Measurements from ENCODE around the gene RHOG.
"Not testable (repeated sequence)": the region's sequence is repeated elsewhere in the genome, so short reads cannot be mapped to it uniquely, and the experiment has no call there.

Gene RHOG

DNA sequence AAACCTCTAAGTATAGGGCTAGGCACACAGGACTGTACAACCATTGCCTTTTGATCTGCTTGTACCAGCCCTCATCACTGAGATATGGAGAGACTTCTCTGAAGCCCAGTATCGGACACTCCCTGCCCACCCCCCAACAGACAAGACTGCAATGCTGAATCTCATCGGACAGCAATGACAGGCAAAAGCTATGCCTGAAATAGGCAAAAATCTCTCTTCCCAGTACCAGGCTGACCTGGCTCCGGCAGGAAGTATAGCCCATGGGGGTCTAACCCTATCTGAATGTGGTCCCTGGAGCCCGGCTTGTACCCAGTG is 6.5 kb downstream of the RHOG start:
- no peak for DNase-seq (ENCODE audit: low read depth)

DNA sequence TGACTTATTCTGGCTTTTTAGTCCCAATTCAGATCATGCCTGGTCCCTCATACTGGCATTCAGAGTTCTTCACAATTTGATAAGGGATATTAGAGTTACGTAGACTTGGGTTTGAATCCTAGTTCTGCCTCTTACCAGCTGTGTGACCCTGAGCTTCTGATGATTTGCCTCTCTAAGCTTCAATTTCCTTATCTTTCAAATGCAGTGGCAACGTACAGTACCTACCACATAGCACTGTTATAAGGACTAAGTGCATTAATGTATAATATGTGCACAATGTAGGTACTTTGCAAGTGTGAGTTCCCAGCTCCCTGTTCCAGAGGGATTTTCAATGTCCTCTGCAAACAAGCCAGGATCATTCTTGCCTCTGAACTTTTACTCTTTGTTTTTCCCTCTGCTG is 7.3 kb downstream of the RHOG start:
- DNase-seq (ENCODE audit: low read depth): no peak

DNA sequence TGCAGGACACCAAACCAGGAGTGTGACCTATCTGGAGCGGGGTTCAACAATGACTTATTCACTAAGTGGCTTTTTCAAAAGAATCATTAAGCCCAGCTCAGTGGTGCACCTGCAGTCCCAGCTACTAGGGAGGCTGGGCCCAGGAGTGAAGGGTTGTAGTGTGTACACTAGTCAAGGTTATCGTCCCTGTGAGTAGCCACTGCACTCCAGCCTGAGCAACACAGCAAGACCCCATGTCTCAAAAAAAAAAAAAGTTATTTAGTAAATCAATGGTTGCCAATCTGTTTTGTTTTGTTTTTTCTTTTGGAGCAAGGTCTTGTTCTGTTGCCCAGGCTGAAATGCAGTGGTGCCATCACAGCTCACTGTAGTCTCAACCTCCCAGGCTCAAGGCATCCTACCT is 7.9 kb downstream of the RHOG start:
- no peak for DNase-seq (ENCODE audit: low read depth)

DNA sequence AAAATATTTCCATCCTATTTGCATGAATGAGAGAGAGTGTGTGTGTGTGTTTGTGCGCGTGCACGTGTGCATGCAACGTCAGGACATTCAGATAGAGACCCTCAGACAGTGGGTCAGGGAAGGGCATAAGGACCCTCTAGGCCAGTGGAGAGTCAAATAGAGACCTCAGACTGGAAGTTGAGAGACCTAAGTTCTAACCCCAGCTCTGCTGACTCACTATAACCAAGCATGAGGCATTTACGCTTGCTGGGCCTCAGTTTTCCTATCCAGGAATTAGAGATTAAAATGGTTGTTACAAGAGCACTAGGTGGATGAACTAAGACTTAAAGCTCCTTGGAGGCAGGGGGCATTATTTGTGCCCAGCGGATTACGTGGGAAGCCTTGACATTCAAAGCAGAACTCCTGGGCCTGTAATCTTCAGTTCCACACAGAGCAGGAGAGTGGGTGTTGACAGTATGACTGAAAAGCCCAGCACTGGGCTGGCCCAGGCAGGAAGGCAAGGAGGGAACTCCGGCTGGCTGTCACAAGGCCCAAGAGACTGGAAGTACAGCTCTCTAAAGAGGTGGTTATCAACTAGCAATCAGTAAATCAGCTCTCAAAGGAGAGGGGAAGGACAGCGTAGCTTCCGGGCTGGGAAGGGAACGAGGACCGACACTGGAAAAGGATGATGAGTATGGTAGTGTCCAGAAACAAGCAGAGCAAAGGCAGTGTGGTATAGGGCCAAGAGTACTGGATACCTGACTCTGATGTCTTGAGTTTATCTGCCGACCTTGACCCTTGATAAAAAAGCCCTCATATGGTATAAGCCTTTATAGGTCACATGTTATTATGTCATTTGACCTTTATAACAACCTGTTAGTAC is 9.2 kb downstream of the RHOG start:
- no peak for DNase-seq (ENCODE audit: low read depth)

DNA sequence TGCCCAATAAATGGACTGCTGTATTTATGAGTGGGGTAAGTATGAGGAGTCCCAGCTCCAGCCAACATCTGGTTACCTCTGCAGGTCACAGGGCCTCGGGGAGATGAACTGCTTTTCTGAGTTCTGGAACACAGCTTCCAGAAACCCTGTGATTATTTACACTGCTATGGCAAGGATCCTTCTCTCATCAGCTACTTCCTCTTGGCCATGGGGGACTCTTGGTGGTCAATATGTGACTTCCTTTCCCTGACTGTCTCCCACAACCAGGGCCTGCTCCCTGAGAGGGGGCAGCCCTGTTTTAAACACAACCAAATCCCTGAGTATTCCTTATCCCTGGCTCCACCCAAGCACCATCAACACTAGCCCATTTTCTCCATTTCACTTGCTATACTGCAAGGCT is 10.0 kb downstream of the RHOG start:
- DNase-seq (ENCODE audit: low read depth): no peak

DNA sequence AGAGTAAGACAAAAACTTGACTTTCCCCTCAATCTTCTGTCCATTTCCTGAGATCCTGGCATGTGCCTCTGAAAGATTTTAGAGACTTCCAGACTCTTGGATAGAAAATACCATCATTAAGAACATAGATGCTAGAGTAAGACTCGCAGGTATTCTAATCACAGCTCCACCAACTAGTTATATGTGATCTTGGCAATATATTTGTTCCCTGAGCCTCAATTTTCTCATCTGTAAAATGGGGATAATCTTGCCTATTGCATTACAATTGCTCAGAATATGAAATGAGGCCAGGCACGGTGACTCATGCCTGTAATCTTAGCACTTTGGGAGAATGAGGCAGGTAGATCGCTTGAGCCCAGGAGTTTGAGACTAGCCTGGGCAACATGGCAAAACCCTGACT is 10.7 kb downstream of the RHOG start:
- no peak for DNase-seq (ENCODE audit: low read depth)

DNA sequence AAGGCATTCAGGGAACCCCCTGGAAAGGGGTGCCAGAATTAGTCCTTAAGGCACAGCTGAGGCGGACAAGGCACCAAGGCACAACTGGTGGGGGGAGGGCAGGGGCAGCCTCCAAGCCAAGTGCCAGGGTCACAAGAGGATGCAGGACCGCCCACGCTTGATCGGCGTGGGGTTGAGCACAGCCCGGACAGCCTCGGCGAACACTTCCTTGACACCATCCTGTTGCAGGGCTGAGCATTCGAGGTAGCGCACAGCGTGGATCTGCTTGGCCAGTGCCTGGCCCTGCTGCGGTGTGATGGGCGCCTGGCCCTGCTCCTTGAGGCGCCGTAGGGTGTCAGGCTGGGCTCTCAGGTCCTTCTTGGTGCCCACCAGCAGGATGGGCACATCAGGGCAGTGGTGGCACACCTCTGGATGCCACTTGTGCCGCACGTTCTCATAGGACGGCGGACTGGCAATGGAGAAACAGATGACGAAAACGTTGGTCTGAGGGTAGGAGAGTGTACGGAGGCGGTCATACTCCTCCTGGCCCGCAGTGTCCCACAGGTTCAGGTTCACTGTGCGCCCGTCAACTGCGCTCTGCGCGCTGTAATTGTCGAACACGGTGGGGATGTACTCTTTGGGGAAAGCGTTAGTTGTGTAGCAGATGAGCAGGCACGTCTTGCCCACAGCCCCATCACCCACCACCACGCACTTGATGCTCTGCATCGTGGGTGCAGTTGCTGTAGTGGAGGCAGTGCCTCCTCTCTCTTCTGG is 13.1 kb downstream of the RHOG start:
- no peak for DNase-seq (ENCODE audit: low read depth)

DNA sequence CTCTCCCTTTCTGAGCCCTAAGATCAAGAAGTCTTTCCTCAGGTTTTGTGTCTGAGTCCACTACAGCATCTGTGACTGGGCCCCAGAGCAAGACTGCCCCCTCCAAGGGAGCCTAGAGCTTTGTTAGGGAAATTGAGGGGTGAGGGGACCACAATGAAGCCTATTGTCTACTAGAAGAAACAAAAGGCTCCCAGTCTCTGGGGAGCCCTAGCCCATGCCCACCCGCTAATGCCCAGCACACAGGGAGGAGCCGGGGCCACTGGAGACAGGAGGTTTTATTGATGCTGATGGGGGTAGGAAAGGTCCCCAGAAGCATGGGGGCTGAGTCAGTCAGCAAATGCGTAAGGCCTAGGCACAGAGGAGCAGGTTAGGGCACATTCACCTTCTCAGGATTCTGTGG is 14.0 kb downstream of the RHOG start:
- no peak for DNase-seq (ENCODE audit: low read depth)

DNA sequence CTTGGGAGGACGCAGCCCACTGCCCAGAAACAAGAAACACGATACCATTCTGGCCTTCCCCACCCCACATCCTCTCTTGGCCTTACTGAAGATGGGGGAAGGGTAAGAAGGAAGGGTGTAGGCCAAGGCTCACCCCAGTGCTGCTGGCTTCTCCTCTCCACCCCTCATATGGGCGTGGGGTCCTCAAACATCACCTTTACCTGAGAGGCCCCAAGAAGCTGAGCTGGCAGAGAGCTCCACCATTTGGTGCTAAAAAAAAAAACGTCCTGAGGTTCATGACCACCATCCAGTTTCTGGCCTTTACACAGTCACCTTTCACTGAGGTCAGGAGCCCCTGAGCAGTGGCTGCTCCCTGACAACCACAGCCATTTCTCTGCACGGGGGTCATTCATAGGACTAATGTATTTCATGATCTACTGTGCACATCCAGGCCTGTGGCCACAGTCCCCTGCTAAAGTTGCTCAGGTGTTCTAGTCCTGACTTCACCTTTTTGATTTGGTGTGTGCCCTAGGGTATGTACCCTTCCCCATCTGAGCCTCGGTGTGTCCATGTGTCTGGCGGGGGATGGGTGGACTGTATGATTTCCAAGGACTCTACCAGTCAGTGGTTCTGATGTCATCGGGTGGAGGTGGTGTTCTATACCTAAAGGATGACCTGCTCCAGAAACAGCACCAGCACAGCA is 15.1 kb downstream of the RHOG start:
- DNase-seq (ENCODE audit: low read depth): no peak

DNA sequence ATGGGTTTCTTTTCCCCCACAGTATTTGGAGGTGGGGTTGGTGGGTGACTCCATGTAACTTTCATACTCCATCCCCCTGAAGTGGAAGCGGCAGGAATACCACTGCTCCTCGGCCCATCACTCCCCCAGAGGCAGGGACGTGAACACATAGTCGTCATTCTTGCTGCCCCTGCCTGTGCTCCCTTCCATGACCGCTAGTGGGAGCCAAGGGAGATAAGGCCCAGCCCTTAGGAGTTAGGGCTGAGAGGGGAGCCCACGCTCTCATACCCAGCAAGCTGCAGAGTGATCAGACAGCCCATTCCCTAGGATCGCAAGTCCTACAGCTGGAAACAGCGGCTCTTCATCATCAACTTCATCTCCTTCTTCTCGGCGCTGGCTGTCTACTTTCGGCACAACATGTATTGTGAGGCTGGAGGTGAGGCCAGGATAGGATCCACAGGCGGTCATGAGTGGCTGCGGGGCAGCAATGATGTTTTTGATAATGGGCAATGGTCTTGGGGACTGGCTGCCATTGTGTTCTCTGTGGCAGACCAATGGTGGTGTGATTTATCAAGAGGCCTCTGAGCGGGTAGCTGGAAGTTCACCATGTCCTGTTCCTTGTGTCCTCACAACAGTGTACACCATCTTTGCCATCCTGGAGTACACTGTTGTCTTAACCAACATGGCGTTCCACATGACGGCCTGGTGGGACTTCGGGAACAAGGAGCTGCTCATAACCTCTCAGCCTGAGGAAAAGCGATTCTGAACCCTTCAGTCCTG is 15.9 kb downstream of the RHOG start:
- peak; percentile 78 for DNase-seq (ENCODE audit: low read depth)

DNA sequence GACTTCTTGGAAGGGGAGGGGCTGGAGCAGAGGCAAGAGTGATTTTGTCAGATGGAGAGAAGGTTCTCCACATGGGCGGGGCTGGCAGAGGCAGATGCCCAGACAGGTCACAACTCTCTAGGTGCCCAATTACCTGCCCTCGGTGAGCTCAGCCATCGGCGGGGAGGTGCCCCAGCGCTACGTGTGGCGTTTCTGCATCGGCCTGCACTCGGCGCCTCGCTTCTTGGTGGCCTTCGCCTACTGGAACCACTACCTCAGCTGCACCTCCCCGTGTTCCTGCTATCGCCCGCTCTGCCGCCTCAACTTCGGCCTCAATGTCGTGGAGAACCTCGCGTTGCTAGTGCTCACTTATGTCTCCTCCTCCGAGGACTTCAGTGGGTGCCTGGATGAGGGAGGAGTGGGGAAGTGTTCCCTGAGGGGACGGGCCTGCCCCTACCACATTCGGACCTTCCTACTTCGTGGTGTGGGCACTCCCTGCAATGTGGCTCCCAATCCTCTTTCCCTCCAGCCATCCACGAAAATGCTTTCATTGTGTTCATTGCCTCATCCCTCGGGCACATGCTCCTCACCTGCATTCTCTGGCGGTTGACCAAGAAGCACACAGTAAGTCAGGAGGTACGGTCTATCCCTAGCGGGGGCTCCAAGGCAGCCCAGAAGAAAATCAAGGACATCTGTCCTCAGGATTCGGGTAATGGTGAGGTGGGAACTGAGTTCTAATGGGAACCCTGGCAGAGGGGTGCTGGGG is 16.8 kb downstream of the RHOG start:
- DNase-seq (ENCODE audit: low read depth): no peak

DNA sequence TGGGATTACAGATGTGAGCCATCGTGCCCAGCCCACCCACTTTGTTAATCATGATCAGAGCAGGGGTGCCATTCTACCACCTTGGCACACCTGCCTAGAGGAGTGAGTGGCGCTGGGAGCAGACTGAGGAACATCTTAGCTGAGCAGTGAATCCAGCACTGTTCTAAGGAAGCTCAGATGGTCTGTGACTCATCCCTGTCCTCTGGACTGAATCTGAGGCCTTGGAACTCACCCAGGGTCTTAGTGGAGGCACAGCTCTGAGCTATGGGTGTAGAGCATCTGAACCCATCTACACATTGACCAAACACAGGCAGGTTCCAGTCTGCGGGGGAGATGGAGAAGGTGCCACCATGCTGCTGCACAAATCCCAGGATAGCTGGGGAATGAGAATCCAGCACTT is 17.5 kb downstream of the RHOG start:
- no peak for DNase-seq (ENCODE audit: low read depth)

DNA sequence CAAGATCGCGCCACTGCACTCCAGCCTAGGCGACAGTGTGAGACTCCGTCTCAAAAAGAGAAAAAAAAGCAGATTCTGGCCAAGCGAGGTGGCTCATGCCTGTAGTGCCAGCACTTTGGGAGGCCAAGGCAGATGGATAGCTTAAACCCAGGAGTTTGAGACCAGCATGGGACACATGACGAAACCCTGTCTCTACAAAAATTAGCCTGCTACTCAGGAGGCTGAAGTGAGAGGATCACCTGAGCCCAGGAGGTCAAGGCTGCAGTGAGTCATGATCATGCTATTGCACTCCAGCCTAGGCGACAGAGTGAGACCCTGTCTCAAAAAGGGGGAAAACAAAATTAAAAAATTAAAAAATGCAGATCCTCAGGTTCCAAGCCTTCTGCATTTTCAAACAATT is 18.4 kb downstream of the RHOG start:
- DNase-seq (ENCODE audit: low read depth): no peak

DNA sequence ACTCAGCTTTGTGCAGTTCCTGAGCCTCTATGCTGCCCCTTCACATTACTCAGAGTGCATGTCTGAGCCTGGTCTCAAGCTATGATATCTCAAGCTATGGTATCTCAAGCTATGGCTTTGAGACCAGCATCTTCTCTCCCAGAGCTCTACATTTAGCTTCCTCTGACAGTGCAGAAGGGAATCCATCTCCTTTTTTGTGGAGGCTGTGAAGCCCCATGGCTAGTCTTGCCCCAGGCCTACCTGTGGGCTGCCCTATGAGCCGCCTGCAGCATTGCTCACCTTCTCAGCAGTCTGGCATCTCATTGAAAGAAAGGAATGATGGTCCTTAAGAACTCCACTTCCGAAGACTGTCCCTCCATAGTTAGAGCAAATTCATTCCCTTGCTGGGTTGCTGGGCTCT is 19.8 kb downstream of the RHOG start:
- DNase-seq (ENCODE audit: low read depth): no peak

DNA sequence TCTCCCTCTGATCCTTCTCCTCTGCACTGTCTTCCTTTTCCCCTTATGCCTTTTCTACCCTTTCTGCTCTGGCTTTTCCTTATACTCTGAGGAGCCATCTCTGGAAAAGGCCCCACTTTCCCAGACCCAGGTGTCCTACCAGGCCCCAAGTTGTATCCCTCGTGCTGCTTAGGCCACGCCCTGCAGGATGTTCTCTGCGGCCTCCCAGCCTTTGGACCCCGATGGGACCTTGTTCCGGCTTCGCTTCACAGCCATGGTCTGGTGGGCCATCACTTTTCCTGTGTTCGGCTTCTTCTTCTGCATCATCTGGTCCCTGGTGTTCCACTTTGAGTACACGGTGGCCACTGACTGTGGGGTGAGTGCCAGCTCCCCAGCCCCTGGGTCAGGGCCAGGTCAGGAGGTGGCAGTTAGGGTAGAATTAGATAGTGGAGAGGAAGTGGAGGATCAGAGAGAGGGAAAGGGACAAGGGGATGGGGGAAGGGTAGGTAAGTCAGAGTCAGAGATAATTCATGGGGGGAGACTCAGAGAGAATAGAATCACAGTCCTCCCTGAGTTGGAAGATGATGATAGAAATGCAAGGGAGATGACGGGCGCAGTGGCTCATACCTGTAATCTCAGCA is 23.5 kb downstream of the RHOG start:
- DNase-seq (ENCODE audit: low read depth): no peak

DNA sequence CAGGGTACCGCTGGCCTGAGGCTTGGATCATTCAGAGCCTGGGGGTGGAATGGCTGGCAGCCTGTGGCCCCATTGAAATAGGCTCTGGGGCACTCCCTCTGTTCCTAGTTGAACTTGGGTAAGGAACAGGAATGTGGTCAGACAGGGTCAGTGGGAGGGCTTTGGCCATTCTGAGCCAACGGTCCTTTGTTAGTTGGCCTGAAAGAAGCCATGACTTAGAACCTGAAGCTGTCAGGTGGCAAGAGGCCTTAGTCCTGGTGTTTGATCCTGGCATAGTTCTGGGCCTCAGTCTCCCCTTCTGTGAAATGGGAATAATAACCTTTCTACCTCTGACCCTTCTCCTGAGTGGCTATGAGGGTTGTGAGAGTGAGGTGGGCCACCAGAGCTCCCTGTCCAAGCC is 24.1 kb downstream of the RHOG start:
- DNase-seq (ENCODE audit: low read depth): no peak

DNA sequence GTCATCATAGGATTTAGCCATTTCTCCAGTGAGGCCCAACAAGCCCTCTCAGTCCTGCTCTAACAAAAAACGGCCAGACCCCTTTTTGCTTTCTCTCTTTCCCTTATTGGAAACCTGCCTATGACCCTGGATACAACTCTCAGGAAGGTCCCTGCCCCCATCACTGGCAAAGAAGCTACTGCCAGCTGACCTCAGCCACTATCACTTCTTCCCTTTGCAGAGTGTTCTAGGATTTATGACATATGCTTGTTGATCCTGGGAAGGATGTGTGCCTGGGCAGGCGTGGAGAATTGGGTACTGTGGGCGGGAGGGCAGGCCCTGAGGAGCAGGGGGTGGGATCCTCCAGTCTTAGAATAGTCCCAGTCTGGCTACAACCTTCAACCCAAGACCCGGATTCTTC is 24.9 kb downstream of the RHOG start:
- DNase-seq (ENCODE audit: low read depth): no peak

DNA sequence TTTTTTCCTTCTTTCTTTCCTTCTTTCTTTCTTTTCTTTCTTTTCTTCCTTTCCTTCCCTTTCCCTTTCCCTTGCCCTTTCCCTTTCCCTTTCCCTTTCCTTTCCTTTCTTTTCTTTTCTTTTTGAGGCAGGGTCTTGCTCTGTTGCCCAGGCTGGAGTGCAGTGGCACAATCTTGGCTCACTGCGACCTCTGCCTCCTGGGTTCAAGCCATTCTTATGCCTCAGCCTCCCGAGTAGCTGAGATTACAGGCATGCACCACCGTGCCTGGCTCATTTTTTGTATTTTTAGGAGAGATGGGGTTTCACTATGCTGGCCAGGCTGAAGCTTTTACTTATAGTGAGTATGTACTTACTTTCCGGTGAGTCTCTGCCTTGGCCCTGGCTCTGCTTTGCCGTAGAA is 25.9 kb downstream of the RHOG start:
- DNase-seq (ENCODE audit: low read depth): not testable (repeated sequence)

DNA sequence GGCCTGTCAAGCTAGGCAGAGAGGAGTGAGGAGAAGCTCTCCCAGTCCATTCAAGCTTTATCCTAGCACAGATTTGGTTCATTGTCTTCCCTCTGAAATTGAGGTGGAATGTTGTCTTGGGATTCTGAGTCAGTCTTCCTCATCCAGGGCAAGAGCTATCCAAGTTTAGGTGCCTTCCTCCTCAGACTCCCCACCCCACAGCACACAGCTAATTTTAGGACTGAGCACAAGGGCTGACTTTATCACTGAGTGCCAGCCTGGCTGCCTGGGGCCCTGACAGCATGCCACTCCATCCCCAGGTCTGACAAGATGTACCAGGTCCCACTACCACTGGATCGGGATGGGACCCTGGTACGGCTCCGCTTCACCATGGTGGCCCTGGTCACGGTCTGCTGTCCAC is 29.8 kb downstream of the RHOG start:
- no peak for DNase-seq (ENCODE audit: low read depth)

DNA sequence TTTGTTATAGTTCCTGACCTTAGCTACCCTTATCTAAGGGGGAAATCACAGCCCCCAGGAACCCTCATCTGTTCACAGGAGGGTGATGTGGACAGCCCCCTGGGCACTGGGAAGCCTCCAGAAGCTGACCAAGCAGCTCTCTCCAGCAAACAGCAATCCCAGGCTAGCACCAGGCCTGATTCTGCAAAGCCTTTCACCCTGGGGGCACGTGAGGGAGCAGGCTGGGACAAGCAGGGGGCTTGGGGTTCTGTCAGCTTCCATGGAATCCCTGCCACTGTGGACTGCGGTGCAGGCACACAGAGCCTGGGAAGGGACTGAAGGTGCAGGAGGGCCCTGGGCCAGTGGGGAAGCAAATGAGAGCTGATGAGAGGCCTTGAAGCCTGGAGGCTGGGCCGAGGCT is 30.3 kb downstream of the RHOG start:
- DNase-seq (ENCODE audit: low read depth): no peak

DNA sequence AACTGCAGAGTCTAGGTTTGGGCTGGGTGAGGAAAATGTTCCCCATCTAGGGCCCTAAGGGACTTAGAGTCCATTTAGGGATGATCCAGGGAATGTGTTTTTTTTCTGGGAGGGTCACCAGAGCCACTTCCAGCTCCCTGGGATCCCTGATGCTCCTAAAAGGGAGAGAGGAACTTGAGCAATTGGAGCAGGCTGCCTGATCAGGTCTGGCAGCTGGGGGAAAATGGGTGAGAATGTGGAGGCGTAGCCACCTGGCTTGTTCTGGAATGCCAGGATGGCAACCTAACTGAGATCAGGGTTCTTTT is 31.2 kb downstream of the RHOG start:
- no peak for DNase-seq (ENCODE audit: low read depth)

Measured in T follicular helper cell (primary cell).